B cell (primary cell): ENCODE measurements around the gene AMELY.

ENCODE experiments used
- EZH2 ChIP-seq: IDR thresholded peaks from 2 replicates; pipeline ENCODE4 v1.6.1; 2012; ENCODE audit warnings: borderline replicate concordance, low read depth, mild to moderate bottlenecking, moderate library complexity, low read length; ENCODE audit not compliant: insufficient read depth, poor library complexity, severe bottlenecking
- TF ChIP-seq, protein P1 (sequence below): fragments of 200-600 bp; IDR thresholded peaks from one replicate; pipeline ENCODE4 v1.8.0; 2022; ENCODE audit warnings: antibody characterized with exemption, mild to moderate bottlenecking

- no peak for TF ChIP-seq EZH2
- TF ChIP-seq, protein P1, sequence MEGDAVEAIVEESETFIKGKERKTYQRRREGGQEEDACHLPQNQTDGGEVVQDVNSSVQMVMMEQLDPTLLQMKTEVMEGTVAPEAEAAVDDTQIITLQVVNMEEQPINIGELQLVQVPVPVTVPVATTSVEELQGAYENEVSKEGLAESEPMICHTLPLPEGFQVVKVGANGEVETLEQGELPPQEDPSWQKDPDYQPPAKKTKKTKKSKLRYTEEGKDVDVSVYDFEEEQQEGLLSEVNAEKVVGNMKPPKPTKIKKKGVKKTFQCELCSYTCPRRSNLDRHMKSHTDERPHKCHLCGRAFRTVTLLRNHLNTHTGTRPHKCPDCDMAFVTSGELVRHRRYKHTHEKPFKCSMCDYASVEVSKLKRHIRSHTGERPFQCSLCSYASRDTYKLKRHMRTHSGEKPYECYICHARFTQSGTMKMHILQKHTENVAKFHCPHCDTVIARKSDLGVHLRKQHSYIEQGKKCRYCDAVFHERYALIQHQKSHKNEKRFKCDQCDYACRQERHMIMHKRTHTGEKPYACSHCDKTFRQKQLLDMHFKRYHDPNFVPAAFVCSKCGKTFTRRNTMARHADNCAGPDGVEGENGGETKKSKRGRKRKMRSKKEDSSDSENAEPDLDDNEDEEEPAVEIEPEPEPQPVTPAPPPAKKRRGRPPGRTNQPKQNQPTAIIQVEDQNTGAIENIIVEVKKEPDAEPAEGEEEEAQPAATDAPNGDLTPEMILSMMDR, result no peak
Measured at GRCh38 chrY:6849384-6849783, 62.2 kb downstream of the AMELY start.
